GM12872 (cell line): ENCODE results near the gene UBR4.

ENCODE experiments used
- TF ChIP-seq, protein P1 (sequence below): IDR thresholded peaks from 3 replicates; pipeline ENCODE4 v1.5.1; 2011; ENCODE audit warnings: low read depth, mild to moderate bottlenecking, low read length, moderate library complexity; ENCODE audit not compliant: insufficient read depth

The UBR4 gene

DNA sequence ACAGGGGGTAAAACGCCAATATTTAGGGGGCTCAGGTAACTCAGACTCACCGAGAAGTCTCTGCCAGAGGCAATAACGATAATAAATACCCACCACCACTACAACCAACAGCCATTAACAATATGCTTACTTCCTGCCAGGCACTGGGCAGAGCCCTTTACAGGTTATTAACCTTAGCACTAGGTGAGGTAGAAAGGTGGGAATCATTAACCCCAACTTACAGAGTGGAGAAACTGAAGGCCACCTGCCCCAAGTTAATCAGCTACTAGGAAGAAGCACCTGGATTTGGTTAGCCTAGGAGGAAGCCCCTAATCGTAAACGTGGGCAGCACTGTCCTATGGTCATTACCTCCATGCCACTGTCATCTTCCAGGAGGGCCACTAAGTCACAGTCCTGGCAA, 110.0 kb downstream of the UBR4 start:
- TF ChIP-seq, protein P1, sequence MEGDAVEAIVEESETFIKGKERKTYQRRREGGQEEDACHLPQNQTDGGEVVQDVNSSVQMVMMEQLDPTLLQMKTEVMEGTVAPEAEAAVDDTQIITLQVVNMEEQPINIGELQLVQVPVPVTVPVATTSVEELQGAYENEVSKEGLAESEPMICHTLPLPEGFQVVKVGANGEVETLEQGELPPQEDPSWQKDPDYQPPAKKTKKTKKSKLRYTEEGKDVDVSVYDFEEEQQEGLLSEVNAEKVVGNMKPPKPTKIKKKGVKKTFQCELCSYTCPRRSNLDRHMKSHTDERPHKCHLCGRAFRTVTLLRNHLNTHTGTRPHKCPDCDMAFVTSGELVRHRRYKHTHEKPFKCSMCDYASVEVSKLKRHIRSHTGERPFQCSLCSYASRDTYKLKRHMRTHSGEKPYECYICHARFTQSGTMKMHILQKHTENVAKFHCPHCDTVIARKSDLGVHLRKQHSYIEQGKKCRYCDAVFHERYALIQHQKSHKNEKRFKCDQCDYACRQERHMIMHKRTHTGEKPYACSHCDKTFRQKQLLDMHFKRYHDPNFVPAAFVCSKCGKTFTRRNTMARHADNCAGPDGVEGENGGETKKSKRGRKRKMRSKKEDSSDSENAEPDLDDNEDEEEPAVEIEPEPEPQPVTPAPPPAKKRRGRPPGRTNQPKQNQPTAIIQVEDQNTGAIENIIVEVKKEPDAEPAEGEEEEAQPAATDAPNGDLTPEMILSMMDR, result no peak

GRCh38 chr1:19096990-19097389, 113.1 kb downstream of the UBR4 start:
- TF ChIP-seq, protein P1, result no peak

DNA sequence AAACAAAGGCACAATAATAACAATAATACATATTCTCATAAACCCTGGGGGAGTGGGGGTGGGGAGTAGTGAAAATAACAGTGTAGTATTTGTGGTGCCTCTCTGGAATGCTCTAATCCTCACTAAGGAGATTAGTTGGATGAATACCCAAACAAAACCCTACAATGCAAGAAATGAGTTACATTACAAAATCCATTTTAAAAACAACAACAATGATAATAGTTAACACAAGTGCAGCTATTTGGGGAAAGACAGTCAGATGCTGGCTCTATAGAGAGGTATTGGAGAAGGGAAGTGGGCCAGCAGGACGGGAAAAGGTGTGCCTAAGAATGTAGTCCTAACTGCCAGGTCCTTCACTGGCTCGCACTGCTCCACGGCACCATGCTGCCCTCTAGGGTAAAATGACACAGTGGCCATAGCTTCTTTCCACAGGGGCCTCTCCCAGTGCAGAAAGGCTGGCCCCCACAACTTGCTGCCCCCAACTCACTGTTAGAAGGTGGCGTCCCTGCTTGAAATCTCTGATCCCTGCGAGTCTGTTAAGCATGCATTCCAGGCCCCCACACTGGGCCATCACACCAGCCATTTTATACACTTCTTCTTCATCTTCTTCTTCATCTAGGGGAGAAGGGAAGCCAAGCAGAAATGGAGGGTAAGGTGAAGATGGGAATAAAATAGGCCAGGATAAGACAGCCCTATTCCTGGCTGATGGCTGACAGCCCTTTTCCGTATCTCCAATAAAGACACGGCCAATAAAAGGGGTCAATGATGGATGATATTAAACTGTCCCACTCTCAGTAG, 113.8 kb downstream of the UBR4 start:
- TF ChIP-seq, protein P1, result peak; percentile 14; the same call in 1 of the 3 replicates

DNA sequence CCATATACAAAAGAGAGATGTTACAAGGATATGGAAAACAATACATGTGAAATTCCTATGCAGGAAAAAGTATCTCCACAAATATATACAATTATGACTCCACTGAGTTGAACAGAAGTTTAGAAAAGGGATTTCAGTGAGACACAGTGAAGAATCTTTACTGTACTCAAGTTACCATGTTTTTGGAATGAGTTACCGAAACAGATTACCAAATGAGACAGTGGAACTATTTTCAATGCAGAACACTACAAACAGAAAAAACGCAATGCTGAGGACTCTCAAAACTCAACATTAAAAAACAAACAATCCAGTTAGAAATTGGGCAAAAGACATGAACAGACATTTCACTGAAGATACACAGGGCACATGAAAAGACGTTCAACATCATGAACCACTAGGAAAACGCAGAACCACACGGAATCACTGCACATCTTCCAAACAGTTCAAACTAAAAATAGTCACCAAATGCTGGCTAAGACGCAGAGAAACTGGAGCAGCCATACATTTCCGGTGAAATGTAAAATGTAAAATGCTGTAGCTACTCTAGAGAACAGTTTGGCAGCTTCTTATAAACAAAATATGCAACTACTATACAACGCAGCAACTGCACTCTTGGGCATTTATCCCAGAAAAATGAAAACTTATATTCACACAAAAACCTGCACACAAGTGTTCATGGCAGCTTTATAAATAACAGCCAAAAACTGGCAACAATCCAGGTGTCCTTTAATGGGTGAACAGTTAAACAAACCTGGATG, 118.7 kb downstream of the UBR4 start:
- TF ChIP-seq, protein P1, result no peak

- TF ChIP-seq, protein P1, result no peak
Observed at GRCh38 chr1:19089524-19089923, 120.5 kb downstream of the UBR4 start.

- TF ChIP-seq, protein P1, result no peak
Observed at GRCh38 chr1:19088717-19089442, 121.2 kb downstream of the UBR4 start.

DNA sequence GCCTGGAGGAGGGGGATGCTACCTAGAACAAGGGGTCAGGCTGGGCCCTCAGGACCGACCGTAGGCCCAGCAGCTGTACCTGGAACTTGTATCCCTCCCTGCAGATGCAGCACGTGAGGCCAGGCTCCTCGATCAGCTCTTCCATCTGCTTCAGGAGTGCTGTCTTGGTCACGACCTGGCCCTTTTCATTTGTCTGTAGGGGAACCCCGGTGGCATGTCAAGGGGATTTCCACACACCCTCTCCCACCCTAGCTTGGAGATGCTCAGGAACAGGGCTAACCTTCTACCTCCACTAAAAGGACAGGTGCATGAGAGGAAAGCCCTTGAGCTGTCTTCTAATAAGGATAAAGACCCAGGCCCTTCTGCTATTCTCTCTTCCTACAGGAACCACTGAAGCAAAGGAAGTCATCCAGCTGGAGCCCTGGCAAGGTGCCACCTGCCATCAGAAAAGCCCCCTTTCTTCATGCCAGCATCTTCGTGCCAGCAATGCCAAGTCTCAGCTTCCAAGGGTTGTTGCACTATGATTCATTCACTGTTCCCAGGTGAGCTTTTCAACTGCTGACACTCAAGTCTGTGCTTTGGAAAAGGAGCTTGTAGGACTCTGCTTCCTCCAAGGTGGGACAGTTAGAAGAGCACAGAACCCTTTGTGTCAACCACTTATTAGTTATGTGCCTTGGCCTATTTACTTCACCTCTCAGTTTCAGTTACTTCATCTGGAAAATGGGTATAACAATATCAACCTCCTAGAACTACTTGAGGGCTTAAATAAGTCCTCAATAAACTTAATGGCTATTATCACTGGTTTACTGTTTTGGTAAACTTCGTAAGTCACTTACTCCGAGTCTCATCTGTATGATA, 122.1 kb downstream of the UBR4 start:
- TF ChIP-seq, protein P1, result no peak
